Epithelial cell of prostate (primary cell): ENCODE results near the gene KCNQ1OT1.

Source experiments
- DNase-seq: peaks from one replicate; pipeline ENCODE4 v3.0.0-alpha.2; 2011; ENCODE audit warnings: low read depth, low spot score
- H3K27ac ChIP-seq: fragments of 450-650 bp; 2 replicates; pipeline ENCODE4 v1.5.1; 2017; ENCODE audit warnings: mild to moderate bottlenecking

KCNQ1OT1 gene

GRCh38 chr11:2586793-2587131 is 113.0 kb downstream of the KCNQ1OT1 start:
- DNase-seq, result no peak

DNA sequence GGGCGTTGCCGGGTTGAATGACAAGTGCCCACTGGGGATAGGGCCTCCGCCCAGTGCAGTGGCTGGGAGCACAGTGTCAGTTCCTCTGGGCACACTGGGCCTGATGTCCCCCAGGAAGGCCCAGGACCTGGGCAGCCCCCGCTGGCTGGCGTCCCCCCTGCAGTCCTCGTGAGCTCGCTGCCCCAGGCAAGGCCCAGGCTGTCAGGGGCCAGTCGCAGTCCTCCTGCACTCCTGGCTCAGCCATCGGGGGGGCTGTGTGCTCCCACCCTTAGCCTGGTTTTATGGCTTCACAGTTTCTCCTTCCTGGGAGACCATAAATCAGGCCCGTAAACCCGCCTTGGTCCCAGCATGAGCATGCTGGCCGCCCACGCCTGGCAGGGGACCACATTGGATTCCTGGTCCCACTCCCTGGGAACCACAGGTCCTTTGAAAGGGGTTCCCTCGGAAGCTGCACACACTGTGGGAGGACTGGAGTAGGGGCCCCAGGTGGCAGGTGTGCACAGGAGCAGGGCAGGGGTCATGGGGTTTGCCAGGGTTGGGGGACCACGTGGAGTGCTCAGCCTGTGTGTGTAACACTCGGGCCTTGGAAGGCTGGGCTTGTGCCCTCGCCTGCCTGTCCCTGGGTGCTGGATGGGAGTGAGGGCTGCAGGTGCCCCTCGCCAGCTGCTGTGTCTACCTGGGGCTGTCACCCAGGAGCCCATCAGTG is 113.6 kb downstream of the KCNQ1OT1 start:
- DNase-seq, result no peak
- no peak overlapping the region for H3K27ac ChIP-seq

More at GRCh38 chr11:2586793-2587131, 113.0 kb downstream of the KCNQ1OT1 start:
- H3K27ac ChIP-seq, result no peak overlapping the region

- no peak overlapping the region for H3K27ac ChIP-seq
- no peak for DNase-seq
Measured at GRCh38 chr11:2585566-2586086, 114.2 kb downstream of the KCNQ1OT1 start.

DNA sequence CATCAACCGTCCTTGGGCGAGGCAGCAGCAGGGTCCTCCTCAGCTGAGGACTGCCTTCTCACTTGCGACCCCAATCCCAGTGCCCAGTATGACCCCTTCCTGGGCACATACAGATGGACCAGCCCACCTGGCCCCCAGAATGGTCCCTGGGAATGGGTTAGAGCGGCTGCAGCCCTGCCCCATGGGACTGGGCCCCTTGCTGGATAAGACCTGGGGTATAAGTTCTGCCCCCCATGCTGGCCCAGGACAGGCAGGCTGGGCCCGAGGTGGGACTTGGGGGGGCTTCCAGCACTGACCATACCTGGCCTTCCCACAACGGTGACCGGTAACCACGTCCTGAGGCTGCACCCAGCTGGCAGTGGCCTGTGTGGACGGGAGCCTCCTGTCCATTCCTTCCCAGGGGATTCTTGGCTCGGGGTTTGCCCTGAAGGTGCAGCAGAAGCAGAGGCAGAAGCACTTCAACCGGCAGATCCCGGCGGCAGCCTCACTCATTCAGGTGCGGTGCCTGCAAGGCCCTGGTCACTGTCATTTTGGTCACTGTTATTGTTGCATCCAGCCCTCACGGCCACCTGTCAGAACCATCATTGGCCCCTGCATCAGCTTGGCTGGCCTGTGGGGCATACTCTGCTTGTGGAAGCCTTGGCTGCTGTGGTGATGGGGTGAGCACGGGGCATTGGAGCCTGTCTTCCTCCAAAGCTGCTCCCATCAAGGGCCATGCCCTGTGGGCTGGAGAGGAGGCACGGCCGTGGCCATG is 114.8 kb downstream of the KCNQ1OT1 start:
- DNase-seq, result no peak
- no peak overlapping the region for H3K27ac ChIP-seq

GRCh38 chr11:2584434-2584811 is 115.4 kb downstream of the KCNQ1OT1 start:
- DNase-seq, result no peak
- H3K27ac ChIP-seq, result no peak overlapping the region

- no peak for DNase-seq
- no peak overlapping the region for H3K27ac ChIP-seq
Measured at GRCh38 chr11:2583605-2583958, 116.2 kb downstream of the KCNQ1OT1 start.

DNA sequence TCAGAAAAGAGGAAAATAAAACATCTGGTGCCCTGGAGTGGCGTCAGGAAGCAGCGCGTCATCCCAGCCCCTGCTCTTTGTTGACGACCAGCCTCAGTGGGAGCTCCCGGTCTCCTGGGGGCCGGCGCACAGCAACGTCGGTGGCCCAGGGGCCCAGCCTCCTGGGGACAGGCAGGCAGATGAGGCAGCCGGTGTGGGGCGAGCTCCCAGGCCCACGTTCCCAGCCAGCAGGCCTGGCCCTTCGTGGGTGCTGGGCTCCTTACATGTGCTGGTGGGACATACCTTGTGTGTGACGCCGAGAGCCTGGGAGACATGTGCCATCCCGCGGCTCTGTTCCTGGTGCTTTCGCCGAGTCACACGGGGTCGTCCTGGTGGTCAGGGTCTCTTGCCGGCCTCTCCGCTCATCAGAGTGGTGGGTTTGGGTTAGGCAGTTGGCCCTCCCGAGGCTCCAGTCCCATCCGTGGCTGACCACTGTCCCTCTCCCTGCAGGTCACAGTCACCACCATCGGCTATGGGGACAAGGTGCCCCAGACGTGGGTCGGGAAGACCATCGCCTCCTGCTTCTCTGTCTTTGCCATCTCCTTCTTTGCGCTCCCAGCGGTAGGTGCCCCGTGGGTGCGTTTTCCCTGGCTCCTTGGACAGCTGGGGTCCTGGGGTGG is 116.7 kb downstream of the KCNQ1OT1 start:
- no peak for DNase-seq
- H3K27ac ChIP-seq, result no peak overlapping the region

- H3K27ac ChIP-seq, result no peak overlapping the region
- no peak for DNase-seq
Measured at GRCh38 chr11:2582351-2582945, 117.3 kb downstream of the KCNQ1OT1 start.

GRCh38 chr11:2581931-2582350 is 117.9 kb downstream of the KCNQ1OT1 start:
- H3K27ac ChIP-seq, result no peak overlapping the region
- no peak for DNase-seq

GRCh38 chr11:2581151-2581930 is 118.5 kb downstream of the KCNQ1OT1 start:
- DNase-seq, result no peak
- H3K27ac ChIP-seq, result no peak overlapping the region

GRCh38 chr11:2580571-2581001 is 119.2 kb downstream of the KCNQ1OT1 start:
- DNase-seq, result no peak
- no peak overlapping the region for H3K27ac ChIP-seq

- DNase-seq, result no peak
- no peak overlapping the region for H3K27ac ChIP-seq
Measured at GRCh38 chr11:2580061-2580421, 119.8 kb downstream of the KCNQ1OT1 start.

- DNase-seq, result no peak
- no peak overlapping the region for H3K27ac ChIP-seq
Measured at GRCh38 chr11:2579315-2580060, 120.3 kb downstream of the KCNQ1OT1 start.

GRCh38 chr11:2578929-2579270 is 120.9 kb downstream of the KCNQ1OT1 start:
- no peak for DNase-seq

GRCh38 chr11:2577991-2578928 is 121.5 kb downstream of the KCNQ1OT1 start:
- DNase-seq, result no peak
- H3K27ac ChIP-seq, result no peak overlapping the region

More at GRCh38 chr11:2578929-2579270, 120.9 kb downstream of the KCNQ1OT1 start:
- H3K27ac ChIP-seq, result no peak overlapping the region

DNA sequence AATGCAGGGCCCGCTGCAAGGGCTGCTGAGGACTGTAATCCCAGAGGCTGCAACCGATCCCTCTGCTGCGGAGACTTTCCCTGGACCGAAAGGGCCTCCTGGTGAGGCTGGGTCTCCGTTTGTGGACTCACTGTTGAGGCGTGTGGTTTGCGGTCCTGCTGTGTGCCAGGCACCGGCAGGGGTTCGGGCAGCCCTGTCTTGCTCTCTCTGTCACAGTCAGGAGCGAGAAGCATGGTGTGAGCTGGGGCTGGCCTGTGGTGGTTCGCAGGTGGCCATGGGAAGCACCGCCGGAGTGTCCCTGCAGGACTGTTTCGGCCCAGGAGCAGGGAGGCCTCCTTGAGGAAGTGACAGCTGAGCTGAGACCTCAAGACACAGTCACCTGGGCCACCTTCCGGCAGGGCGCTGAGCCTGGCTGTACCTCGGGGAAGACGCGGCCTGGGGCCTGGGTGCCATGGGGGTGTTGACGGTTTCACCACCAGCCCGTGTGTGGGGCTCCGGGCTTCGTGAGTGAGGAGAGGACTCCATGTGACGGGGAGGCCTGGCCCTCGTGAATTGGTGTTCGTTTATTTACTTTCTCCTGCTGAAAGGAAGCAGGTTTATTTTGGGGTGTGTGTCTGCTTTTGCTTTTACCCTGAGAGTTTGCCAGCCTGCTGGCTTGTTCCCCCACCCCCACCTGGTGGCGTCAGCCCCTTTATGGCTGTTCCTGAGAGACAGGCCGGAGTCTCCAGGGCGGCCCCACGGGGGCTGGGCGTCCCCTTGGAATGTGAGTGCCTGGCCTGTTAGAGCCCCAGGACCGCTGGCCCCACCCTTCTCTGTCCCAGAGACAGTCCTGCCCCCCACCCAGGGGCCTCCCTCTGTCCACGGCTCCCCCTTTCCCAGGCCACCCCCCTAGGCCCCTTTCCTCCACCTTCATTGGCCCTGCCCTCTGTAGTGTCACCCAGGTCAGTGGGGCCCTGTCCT is 122.5 kb downstream of the KCNQ1OT1 start:
- H3K27ac ChIP-seq, result no peak overlapping the region
- no peak for DNase-seq

DNA sequence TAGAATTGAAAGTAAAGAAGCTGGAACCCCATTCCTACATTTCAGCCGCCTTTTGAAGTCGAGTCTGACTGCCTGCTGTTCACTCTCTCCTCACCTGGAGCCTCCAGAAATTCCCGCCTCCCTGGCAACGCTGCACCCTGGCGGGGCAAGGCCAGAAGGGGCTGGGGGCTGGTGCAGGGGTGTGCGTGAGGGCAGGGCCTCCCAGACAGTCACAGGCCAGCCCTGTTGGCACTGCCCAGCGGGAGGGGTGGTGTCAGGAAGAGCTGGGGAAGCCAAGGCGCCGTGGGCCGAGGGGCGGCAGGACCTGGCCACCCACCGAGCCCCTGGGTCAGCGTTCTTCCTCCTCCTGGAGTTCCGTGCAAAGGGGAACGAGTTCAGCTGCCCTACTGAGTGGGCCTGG is 123.2 kb downstream of the KCNQ1OT1 start:
- DNase-seq, result no peak

More for the DNA sequence above, 123.2 kb downstream of the KCNQ1OT1 start:
- H3K27ac ChIP-seq, result no peak overlapping the region
